Mesenteric fat pad (tissue), 1 donor: ENCODE measurements around the gene TSNAX. TPM values are rescaled to one million over a fixed set of nuclear protein-coding genes. Genes with fewer than 3 reads are reported as not detected.

ENCODE experiments used
- DNase-seq: peaks from one replicate; pipeline ENCODE4 v3.0.0-alpha.2; 2020; ENCODE audit warnings: low spot score
- total RNA-seq: library from RNA; stranded (reverse); fragmentation: NEBNext Ultra II Directional; extraction: Animal tissue kit (Norgen Biotek cat#: 25700); gene quantifications from one replicate; pipeline ENCODE4 v1.2.1, GENCODE V29; 2021
- donor health status: DM: yes; HTN: yes; CAD: no.

Gene TSNAX
- total RNA-seq, 1 donor from 2014 or later = 36.6 TPM

DNA sequence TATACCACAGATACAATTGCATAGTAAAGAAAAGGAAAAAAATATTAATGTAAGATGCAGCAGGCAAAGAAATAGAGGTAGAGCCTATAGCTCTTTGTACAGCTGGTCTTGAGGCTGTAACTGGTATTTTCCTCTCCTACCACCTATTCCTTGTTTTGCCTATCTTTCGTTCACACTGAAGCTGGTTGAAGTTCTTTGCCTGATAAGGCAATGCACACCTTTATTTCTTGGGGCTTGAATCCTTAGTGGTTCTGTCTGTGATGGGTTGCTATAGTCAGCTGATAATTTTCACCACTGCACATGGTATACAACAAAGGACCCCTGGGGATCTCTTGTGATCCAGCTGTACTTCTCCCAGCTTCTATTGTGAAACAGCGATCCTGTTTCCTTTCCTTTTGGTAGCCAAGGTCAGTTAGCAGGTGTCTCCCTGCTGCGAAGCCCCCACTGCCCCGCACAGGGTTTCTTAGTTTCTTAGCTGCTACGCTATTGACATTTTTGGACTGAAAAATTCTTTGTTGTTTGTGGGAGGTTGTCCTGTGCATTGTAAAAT, 9.9 kb upstream of the TSNAX start:
- DNase-seq = no peak

DNA sequence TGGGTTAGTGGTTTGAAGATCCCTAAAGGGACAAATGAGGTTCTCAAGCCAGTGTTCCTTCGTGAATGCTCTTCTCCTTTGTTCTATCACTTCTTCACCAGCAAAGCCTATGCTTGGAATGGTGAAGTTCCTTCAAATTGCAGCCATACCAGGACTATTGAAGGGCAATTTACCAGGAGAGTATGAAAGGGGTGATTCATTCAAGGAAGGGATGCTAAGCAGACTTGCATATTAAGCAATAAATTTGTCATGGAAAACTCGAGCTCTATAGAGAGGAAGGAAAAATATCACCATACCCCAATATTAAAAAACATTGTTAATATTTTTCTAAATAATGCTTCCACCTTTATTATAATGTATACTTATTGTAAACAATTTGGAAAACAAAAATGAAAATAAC, 9.3 kb upstream of the TSNAX start:
- no peak for DNase-seq

DNA sequence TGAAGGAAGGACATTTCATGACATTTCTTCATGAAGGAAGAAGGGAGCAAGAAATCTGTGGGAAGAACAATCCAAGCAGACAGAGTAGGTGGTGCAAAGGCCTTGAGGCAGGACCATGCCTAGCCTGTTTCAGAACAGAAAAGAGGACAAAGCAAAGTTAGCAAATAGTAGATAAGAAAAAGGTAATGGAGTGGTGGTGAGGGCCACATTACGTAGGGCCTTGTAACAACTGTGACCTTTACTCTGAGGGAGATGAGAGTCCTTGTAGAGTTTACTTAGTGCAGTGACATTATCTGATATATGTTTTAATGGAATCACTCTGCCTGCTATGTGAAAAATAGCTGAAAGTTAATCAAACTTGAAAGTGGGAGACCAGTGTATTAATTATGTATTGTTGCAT, 6.4 kb upstream of the TSNAX start:
- no peak for DNase-seq

DNA sequence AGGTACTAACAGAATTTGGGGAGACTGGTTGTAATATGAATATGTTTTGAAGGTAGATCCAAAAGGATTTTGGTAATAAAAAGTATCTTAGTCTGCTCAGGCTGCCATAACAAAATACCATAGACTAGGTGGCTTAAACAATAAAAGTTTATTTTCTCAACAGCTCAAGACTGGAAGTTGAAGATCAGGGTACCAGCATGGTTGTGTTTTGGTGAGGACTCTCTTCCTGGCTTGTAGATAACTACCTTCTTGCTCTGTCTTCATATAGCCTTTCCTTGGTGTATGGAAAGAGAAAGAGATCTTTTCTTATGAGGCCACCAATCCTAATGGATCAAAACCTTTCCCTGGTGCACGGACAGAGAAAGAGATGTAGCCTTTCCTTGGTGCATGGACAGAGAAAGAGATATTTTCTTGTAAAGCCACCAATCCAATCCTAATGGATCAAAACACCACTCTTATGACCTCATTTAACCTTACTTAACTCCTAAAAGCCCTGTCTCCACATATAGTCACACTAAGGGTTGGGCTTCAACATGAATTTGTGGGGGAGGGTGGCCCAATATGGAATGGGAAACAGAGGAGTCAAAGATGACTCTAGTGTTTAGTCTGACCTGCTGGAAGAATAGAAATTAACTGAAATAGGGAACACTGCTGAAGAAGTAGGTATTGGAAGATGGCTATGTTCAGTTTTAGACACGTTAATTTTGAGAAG, 5.4 kb upstream of the TSNAX start:
- no peak for DNase-seq

DNA sequence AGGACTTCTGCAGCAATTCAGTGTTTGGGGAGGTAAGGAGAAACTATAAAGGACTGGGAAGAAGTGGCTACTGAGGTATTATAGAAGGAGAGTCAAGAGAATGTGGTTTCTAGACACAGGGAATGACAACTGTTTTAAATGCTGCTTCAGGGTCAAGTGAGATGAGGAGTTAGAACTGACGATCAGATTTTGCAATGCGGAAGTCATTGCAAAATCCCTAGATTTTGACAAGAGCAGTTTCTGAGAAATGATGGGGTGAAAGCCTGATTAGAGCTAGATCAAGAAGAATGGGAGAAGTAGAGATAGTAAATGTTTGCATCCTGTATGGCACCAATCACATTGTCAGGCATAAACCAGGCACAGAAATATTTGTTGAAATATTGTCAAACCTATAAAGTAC, 4.7 kb upstream of the TSNAX start:
- DNase-seq = no peak

DNA sequence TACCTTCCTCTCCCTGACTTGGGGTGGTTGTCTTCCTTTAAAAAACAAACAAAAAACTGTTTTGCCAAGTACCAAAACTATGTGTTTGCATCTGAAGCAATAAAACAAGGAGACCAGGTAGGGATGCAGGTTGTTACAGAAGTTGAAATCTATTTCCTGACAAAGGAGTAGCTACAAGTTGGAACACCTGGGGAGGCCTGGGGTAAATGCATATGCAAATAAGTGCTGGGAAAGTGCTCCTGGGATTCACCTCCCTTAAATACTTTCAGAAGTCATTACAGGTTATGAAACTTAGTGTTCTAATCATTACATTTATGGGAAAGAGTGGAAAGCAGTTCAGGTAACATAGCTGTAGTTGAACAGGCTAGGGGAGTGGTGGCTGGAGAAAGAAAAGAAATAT, 1.9 kb upstream of the TSNAX start:
- DNase-seq = no peak

DNA sequence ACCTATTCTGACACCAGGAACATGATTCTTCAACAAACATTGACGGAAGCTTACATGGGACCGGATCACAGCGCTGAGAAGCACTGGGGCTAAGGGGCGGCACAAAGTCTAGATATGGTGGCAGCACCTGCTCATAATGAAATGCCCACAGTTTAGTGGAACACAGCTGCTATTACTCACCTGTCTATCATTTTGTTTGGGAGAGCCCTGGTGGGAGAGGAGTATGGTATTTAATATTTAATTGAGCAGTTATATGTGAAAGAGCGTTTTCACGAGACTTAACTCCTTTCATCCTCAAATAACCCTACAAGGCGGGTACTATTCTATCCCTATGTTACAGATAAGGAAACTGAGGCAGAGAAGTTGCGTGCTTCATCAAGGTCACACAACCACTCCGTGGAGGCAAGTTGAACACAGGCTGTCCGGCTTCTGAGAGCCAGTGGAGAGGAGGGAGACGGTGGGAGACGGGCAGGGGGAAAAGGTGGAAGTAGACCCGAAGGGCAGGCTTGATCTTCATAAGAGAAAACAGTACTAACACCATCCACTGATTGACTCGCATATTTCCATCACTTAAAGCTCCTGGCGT, 790 bp upstream of the TSNAX start:
- DNase-seq = no peak

DNA sequence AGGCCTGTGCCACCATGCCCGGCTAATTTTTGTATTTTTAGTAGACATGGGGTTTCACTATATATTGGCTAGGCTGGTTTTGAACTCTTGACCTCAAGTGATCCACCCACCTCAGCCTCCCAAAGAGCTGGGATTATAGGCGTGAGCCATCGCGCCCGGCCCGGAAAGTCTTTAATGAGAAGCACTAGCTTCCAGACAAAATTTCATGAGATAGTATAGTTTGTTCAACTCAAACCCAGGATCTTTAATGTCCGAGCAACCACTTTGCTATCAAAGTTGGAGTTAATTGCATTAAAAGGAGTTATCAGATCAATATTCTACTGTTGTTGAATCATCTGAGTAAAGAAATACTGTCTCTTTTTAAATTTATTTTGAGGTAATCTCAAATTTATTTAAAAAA, 4.8 kb downstream of the TSNAX start:
- DNase-seq = no peak

DNA sequence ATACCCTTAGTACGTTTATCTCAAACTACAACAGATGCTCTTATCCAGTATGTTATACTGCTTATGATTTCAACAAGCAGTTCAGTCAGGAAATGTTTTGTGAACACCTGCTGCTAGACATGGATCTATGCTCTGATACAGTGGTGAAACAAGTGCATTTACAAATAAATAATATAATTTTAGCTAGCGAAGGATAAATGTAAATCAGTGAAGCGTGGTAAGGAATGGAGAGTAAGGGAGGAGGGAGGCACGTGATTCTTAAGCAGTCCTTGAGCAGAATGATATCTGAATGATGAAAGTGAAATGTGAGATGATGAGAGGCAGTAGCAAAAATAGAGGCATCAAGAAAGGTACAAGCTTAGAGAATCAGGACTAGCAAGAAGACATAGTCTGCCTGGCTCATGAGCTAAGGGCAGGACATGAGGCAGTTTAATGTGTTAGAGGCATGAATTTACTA, 6.3 kb downstream of the TSNAX start:
- DNase-seq = no peak

DNA sequence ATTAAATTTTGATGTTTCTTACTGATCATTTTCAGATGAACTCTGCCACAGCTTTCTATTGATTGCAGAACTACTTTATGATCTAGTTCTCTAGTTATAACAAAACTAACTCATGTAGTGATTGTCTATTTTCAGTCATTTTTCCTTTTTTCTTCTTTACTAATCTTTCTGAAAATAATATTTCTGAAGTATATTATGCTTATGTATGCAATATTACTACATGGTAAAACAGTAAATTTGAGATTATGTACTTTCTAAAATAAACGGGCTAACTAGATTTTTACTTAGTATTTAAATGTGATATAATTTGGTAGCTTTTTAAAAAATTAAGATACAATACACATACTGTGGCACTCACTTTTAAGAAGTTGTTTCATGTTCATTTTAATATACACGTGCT, 7.6 kb downstream of the TSNAX start:
- no peak for DNase-seq

DNA sequence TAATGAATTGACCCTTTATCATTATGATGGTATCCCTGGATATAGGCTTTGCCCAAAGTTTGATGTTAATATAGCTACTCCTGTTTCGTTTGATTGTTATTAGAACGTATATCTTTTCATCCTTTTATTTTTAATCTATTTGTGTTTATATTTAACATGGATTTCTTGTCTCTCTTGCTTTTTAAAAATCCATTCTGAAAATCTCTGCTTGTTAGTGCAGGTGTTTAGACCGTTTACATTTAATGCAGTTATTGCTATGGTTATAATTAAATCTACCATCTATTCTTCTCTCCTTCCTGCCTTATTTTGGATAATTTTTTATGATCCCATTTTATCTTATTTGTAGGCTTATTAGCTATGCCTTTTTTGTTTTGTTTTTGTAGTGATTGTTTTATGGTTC, 12.4 kb downstream of the TSNAX start:
- DNase-seq = no peak

DNA sequence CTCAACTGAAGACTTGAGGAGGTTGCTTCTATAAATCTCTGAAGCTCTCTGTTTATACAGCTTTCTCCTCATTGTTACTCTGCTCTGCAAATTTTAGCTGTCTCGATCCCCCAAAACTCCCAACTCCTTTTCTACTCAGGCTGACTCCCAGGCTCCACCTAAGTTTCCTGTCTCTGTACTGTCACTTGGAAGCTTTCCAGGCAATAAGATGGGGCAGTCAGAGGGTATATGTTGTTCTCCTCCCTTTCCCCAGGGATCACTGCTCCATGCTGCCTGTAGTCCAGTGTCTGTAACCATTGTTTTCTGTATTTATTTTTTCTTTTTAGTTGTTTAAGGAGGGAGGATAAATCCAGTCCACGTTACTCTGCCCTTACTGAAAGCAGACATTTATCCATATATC, 13.4 kb downstream of the TSNAX start:
- no peak for DNase-seq

DNA sequence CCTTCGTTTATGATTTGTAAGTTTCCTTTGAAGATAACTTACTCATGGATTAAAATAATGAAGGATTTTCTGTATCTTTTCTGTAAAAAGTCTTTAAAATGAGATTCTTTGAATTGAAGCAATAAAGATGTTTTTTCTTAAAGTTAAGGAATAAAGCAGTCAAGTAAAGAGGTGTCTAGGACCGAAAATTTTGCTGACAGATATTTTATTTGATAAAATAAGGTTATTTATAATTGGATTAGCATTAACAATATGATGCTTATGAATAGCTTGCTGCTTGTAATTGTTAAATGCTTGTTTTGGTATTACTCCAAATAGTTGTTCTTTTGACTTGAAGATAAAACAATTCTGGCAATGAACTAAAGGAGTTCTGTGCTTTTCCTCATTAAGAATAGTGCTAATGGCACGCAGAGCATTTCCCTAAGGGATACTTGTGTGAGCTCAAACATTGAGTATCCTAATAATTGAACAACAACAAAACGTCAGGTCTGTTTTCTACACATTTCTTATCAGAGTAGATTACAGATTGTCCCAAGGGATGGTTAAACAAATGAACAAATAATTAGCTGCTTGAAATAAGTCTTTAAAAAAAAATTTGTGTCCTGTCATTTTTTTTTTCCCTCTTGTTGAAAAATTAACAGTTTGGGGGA, 16.6 kb downstream of the TSNAX start:
- no peak for DNase-seq

DNA sequence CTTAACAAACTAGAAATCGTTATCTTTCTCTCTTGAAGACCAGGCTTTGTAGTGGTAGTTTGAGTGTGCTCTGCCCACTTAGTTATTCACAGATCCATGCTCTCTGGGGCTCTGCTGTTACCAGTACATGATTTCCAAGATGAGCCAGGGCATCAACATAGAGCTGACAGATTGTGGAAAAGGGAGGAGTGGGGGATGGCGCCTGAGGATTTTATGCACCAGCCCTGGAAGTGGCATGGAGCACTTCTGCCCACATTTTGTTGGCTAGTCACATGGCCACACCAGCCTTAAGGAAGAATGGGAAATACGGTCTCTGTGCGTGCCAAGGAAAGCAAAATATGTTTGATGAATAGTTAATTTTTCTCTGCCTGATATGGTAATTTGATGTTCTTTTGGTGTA, 18.2 kb downstream of the TSNAX start:
- no peak for DNase-seq

DNA sequence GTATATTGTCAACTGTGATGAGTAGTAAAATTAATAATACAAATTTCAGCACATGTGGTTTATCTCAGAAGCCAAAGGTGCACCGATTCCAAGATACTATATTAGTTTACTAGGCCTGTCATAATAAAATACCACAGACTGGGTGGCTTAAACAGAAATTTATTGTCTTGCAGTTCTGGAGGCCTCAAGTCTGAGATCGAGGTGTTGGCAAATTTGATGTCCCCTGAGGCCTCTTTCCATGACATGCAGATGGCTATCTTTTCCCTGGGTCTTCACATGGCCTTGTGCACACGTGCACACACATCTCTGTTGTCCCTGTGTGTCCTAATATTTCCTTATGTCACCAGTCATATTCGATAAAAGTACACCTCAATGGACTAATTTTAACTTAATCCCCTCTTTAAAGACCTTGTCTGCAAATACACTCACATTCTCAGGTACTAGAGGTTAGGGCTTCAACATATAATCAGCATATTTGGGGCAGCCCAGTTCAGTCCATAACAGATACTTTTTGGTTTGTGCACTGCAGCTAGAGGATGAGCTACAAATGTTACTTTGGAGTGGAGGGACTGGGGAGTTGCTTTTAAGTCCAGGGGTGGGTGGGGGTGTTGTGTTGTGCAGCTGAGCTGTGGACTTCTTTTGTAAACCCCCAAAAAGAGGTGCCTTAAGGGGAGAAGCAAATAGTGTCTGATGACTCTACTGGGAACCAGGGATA, 21.4 kb downstream of the TSNAX start:
- DNase-seq = no peak

DNA sequence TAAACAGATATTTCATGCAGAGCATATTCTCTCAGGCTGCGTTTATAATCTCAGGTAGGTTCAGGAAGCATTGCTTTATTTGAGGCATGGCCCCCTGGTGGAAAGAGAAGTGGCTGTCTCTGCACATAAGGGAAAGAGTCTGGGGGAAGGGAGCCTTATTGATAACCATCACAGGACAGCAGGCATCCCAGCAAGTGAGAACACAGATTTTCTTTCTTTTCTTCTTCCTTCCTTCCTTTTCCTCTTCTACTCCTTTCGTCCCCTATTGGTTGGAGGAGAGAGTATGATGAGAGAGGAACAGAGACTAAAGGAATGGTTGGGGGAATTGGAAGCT, 21.9 kb downstream of the TSNAX start:
- no peak for DNase-seq

DNA sequence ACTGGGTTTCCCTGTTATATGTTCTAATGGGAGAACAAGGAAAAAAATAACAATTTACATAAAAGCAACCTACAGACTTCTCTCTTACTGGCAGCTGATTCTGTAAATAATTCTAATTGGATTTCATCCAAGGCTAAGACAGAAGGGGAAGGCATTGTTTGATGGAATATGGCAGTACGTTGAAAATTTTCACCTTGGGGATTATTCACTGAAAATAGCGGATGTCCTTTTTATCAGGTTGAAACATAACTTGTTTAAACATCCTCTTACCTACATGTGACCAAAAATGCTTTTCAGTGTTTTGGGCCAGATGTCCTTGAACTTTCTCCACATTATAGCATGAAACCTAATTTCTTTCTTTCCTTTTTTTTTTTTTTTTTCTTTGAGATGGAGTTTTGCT, 24.9 kb downstream of the TSNAX start:
- no peak for DNase-seq

DNA sequence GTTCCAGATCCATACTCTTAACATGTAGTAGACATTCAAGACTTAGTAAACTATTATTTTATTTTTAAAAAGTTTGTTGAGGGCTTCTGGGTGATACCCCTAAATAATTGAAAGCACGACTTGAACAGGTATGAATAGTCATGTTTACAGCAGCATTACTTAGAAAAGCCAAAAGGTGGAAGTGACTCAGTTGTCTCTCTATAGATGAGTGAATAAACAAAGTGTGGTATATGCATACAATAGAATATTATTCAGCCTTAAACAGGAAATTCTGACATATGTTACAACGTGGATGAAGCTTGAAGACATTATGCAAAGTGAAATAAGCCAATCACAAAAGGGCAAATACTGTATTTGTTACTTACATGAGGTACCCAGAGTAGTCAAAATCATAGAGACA, 26.5 kb downstream of the TSNAX start:
- DNase-seq = no peak

DNA sequence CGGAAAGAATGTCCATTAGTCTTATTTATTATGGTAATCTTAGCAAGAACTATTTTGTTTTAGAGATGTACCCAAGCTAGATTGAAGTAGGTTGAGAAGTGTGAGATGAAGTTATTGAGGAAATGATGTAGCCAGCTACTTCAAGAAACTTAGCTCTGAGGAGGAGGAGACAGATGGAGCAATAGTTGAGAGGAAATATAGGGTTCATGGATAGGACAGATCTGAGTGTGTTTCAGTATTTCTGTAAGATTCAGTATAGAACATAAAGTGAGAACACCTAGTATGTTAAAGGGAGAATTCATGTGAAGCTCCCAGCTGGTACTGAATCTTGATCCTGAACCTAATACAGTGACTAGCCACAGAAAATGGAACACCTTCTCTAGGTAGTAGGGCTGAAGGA, 28.9 kb downstream of the TSNAX start:
- DNase-seq = no peak

DNA sequence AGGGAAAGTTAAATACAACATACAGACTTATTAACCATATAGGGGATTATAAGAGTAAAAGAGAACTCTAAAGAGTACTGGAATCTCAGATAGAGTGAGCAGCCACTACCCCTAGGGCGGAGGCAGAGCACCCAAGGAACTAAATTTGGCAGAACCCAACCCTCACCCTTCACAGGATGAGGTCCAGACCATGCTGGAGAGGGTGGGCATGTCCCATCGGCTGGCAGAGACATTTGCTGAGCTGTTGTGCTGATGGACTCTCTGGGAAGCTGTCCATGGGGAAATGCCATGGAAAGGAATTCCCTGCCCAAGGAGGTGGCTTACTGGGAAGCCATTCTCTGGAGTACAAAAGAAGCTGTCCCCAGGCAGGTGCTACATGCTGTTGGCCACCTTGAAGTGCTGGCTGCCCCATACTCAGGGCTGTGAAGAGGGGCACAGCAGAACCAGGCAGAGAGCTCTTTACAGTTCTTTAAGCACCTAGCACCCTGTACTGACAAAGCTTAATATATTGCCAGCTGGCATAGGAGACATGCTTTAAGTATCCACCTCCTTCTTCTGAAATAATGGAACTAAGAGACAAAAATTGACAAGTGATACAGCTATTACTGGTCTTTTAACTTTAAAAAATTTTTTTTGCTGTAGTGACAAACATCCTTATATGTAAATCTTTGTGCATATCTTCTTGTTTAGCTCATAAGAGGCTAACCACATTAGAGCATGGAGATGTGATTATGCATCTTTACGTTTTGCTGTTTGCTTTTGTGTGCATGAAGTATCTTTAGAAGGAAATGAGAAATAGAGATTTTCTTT, 29.6 kb downstream of the TSNAX start:
- DNase-seq = no peak

DNA sequence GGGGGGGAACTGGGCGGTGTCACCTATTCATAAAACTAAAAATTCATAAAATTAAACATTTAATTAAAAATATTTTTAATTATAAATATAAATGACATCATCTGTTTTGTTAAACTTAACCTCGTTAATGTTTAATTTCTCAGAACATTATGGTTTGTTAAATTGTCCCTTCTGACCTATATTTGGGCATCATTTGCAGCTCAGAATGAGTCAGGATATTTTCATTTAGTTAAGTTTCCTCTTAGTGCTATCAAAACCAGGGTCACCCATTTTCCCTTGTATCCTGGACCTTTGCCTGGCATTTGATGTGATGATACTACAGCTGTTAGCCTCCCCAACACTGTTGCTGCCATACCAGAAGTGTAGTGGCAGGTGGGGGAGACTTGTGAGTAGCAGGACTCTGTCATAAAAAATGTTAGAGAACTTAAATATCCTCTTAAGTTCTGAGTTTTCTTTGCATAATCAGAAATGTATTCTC, 30.3 kb downstream of the TSNAX start:
- no peak for DNase-seq
